GM19099 (cell line): ENCODE results near the gene FALEC.

ENCODE experiments used
- POLR2A ChIP-seq: IDR thresholded peaks from 3 replicates; pipeline ENCODE4 v1.6.1; 2011; ENCODE audit warnings: low read depth; ENCODE audit not compliant: insufficient read length; ENCODE audit errors: extremely low read depth

Gene FALEC

DNA sequence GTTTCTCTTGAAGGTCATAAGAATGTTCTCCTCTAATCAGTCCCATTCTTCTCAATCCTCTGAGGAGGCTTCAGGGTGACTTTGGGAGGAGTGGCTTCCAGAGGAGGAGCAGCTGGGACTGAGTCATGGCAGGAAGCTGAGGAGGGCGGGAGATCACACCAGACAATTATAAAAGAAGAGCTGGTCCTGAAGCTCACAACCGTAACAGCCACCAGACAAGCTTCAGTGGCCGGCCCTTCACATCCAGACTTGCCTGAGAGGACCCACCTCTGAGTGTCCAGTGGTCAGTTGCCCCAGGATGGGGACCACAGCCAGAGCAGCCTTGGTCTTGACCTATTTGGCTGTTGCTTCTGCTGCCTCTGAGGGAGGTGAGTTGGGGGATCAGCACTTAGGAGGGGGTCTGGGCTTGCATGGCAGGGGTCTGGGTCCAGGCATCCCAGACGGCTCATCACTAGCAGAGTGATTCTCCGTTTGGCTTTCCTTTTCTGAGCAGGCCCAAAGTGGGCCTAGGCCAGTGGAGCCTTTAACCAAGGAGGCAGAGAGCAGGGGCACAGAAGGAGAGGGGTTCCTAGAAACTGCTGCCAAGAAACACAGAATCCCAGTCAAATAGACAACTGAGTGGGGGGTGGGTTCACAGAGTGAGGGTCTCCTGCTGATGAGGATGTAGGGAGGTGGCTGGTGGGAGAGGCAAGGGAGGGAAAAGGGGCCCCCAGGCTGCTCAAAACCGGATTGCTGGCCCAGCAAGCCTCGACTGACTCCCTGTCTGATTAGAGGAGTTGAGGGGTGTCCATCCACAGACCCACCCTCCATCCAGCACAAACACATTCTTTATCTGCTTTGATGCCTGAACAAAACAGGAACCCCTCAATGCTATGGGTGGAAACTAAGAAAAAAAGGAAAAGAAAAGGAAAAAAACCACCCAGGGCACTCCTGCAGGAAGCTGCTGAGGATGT lies 7.4 kb upstream of the FALEC start, which contains the start of gene ECM1:
Gene ECM1, plus strand, starts transcription at position 198 of the 953 bp plus-strand sequence. Its CDS starts 101 bp downstream, at position 299.
- no peak for TF ChIP-seq POLR2A

DNA sequence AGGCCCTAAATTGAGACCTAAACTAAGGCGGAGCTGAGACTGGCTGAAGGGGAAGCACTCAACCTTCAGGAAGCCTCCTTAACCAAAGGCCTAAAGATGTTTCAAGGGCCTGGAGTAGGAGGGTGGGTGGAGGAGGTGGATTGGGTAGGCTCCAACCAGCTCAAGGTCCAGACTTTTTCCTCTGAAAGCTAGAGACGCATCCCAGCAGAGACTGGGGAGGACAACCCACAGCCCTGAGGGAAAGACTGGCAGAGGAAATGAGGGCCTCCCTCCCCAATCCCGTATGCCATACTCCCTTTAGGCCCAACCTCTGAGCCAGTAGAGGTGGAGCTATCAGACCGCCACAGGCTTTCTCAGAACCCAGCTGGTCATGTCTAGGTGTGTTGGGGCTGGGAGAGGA lies 6.6 kb upstream of the FALEC start:
- no peak for TF ChIP-seq POLR2A

DNA sequence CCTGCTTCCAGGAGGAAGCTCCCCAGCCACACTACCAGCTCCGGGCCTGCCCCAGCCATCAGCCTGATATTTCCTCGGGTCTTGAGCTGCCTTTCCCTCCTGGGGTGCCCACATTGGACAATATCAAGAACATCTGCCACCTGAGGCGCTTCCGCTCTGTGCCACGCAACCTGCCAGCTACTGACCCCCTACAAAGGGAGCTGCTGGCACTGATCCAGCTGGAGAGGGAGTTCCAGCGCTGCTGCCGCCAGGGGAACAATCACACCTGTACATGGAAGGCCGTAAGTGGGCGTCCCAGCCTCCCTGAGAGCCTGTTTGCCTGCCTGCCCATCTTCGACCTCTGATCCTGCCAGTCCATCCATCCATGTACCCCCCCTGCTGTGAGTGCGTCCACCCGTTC lies 4.0 kb upstream of the FALEC start:
- no peak for TF ChIP-seq POLR2A

DNA sequence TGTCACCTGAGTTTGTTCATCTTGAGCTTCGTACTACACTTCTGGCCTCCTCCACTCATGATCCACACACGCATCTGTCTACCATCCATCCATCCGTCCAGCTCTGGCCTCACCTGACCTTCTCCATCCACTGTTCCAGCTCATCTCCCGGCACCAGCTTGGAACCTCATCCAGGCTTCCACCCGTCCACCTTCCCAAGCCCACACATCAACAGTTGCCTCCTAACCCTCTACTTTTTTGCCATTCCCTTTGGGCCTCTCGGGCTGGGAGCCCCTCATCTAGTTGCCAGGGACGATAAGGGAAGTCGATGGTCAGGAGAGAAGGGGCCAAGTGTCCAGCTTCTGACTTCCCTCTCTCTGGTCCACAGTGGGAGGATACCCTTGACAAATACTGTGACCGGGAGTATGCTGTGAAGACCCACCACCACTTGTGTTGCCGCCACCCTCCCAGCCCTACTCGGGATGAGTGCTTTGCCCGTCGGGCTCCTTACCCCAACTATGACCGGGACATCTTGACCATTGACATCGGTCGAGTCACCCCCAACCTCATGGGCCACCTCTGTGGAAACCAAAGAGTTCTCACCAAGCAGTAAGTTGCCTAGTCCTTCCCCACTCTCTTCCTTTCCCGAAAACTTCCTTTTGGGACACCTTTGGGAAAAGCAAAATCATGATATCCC lies 3.4 kb upstream of the FALEC start:
- TF ChIP-seq POLR2A, result no peak

GRCh38 chr1:150512846-150513245 lies 2.7 kb upstream of the FALEC start:
- no peak for TF ChIP-seq POLR2A

DNA sequence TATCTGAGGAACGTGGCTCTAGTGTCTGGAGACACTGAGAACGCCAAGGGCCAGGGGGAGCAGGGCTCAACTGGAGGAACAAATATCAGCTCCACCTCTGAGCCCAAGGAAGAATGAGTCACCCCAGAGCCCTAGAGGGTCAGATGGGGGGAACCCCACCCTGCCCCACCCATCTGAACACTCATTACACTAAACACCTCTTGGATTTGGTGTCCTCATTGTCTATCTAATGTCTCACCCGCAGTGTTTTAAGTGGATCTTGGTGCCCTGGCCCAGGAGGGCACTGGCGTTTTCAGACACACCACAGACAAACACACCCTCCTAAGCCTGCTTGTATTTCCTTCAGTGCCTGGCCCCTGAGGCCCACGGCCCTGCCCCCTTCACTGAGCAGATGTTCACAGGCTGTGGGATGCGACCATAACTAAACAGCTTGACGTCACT lies 2.2 kb upstream of the FALEC start:
- TF ChIP-seq POLR2A, result no peak

DNA sequence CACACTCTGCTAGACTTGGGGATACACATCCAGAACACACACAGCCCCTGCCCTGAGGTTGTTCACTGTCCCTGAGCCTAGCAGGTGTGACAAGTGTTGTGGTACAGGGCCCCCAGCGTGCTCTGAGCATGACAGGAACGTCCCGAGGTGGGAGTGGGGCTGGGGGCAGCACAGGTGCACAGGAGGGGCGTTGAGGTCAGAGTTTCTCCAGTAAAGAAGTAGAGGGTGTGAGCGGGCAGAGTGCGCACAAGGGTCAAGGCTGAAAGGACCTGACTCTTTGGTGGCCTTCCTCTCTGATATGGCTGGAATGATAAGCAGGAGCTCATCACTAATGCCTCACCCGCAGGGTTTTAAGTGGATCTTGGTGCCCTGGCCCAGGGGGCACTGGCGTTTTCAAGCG lies 1.3 kb upstream of the FALEC start:
- no peak for TF ChIP-seq POLR2A

- no peak for TF ChIP-seq POLR2A
Measured at GRCh38 chr1:150514913-150515327, 632 bp upstream of the FALEC start.

DNA sequence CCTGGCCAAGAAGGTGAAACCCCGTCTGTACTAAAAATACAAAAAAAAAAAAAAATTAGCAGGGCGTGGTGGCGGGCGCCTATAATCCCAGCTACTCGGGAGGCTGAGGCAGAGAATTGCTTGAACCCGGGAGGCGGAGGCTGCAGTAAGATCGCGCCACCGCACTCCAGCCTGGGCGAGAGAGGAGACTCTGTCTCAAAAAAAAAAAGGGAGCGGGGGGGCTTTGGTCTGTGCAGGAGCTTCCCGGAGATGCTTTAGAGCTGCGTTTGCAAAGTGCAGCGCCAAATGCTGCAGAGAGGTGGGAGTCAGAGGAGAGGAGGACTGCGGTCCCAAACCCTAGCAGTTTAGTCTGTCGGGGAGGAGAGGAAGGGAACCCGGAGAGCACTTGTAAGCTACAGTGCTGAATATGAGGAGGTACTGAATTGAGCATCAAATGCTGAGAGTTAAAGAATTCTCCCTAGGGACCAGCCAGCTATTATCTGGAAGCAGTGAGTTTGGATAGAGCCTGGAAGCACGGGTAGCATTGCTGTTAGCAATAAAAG lies 569 bp downstream of the FALEC start:
- TF ChIP-seq POLR2A, result no peak

- no peak for TF ChIP-seq POLR2A
Measured at GRCh38 chr1:150516616-150517015, 1.1 kb downstream of the FALEC start.

DNA sequence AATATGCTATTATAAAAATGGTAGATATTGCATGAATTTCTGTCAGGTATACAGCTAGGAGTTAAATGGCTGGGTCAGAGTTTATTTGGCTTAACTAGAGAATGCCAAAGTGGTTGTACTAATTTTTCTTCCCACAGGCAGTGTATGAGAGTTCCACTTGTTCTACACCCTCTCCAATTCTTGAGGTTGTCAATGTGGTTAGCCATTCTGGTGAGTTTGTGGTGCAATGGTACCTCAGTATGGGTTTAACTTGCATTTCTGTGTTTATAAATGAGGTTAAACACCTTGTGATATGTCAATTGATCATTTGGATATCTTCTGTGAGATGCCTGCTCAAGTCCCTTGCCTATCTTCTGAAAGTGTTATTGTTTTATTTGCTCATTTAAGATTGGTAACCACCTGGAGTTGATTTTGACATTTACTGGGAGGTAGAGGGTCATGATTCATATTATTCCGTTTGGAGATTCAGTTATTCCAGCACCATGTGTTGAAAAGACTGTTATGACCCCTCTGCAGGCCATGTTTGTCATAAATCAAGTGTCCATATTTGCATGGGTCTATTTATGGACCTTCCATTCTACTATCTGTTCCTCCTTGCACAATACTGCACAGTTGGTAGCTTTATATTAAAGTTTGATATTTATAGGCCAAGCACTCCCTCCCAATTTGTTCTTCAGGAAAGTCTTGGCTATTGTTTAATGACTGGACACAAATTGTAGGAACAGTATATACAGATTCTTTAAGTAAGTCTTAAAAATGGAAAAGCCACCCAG lies 5.8 kb downstream of the FALEC start:
- no peak for TF ChIP-seq POLR2A

DNA sequence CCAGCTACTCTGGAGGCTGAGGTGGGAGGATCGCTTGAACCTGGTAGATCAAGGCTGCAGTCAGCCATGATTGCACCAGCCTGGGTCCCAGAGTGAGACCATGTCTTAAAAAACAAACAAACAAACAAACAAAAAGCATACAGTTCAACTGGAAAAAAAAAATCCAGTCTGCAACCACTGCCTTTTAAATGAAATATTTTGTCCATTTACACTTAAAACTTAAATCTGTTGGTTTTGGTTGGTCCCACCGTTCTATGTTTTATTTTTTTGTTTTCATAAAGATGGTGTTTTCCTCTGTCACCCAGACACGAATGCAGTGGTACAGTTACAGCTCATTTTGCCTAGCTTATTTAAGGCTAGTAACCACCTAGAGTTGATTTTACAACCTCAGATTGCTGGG lies 9.8 kb downstream of the FALEC start:
- no peak for TF ChIP-seq POLR2A

GRCh38 chr1:150528196-150528595 lies 12.6 kb downstream of the FALEC start:
- no peak for TF ChIP-seq POLR2A

GRCh38 chr1:150529017-150529416 lies 13.5 kb downstream of the FALEC start:
- no peak for TF ChIP-seq POLR2A

- no peak for TF ChIP-seq POLR2A
Measured at GRCh38 chr1:150530491-150531159, 15.1 kb downstream of the FALEC start.

DNA sequence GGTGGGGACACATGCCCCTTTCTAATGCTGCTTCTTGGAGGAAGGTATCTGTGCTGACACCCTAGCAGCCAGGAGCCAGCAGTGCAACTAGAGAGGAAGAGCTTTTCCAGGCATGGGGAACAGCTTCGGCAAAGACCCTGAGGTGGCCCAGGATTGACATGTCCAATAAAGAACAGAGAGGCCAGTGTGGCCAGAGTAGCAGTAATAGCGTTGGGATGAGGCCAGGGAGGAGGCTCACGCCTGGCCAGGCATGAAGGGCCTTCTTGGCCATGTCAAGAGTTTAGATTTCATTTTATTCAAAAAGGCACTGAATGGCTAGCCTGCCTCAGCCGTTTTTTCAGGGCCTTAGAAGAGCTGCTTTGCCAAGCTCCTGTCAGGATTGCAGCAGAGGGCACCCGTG lies 17.3 kb downstream of the FALEC start:
- TF ChIP-seq POLR2A, result no peak
